Measurements from ENCODE around the gene KAT2B.
"Not testable (repeated sequence)": the region's sequence is repeated elsewhere in the genome, so short reads cannot be mapped to it uniquely, and the experiment has no call there.

The KAT2B gene

GRCh38 chr3:20042331-20042730 lies 2.1 kb downstream of the KAT2B start:
- TF ChIP-seq, protein P1, sequence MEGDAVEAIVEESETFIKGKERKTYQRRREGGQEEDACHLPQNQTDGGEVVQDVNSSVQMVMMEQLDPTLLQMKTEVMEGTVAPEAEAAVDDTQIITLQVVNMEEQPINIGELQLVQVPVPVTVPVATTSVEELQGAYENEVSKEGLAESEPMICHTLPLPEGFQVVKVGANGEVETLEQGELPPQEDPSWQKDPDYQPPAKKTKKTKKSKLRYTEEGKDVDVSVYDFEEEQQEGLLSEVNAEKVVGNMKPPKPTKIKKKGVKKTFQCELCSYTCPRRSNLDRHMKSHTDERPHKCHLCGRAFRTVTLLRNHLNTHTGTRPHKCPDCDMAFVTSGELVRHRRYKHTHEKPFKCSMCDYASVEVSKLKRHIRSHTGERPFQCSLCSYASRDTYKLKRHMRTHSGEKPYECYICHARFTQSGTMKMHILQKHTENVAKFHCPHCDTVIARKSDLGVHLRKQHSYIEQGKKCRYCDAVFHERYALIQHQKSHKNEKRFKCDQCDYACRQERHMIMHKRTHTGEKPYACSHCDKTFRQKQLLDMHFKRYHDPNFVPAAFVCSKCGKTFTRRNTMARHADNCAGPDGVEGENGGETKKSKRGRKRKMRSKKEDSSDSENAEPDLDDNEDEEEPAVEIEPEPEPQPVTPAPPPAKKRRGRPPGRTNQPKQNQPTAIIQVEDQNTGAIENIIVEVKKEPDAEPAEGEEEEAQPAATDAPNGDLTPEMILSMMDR (IDR thresholded peaks at IDR 0.05; ENCODE audit: insufficient read depth, low read depth, low read length, missing control alignments), result no peak
- no peak overlapping the region for H3K4me3 ChIP-seq (ENCODE audit: low read depth, low read length)
- no peak for DNase-seq (ENCODE audit: low read depth)

DNA sequence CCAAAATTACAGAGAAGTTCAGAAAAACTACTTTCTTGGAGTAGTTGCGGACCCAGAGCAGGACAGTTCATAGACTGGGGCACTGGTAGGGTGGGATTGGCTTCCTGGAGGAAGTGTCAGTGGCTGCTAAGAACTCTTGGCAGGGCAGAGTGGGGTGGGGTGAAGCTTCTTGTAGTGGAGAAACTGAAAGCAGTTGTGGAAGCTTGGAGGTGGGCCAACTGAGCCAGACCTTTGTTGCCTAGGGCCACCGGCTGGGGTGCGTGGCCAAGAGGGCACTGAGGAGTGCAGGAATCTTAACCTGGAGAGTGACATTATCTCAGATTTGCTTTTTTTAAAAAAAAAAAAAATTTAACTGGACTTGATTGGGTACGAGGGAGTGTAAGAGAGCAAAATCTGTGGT lies 3.1 kb downstream of the KAT2B start:
- TF ChIP-seq, protein P1 (IDR thresholded peaks at IDR 0.05; ENCODE audit: insufficient read depth, low read depth, low read length, missing control alignments), result no peak
- DNase-seq (ENCODE audit: low read depth), result peak; percentile 75
- peak overlapping the region; percentile 44 for H3K4me3 ChIP-seq (ENCODE audit: low read depth, low read length)

DNA sequence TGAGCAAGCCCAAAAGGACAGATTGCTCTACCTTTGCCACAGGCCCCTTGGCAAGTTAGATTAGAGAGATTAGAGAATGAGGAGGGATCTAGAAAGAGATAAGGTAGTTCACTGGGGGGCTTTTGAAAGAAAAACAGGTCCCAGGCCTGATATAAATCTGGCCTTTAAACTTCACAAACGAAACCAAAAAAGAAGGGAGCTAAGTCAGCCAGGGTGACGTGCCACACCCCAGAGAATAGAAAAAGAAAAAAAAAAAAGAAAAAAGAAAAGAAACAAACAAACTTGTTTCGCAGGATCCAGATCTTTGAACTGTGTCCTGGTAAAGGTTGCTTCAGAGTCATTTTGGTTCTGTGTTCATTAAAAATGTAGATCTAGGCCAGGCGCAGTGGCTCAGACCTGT lies 3.6 kb downstream of the KAT2B start:
- H3K4me3 ChIP-seq (ENCODE audit: low read depth, low read length), result peak overlapping the region; percentile 44
- DNase-seq (ENCODE audit: low read depth), result no peak
- TF ChIP-seq, protein P1 (IDR thresholded peaks at IDR 0.05; ENCODE audit: insufficient read depth, low read depth, low read length, missing control alignments), result no peak

DNA sequence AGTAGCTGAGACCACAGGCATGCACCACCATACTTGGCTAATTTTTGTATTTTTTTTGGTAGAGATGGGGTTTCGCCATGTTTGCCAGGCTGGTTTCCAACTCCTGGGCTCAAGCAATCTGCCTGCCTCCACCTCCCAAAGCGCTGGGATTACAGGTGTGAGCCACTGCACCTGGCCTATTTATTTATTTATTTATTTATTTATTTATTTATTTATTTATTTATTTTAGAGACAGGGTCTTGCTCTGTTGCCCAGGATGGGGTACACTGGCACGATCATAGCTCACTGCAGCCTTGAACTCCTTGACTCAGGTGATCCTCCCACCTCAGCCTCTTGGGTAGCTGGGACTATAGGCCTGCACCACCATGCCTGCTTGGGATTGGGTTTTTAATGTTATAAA lies 4.9 kb downstream of the KAT2B start:
- DNase-seq (ENCODE audit: low read depth); H3K4me3 ChIP-seq (ENCODE audit: low read depth, low read length): not testable (repeated sequence)

DNA sequence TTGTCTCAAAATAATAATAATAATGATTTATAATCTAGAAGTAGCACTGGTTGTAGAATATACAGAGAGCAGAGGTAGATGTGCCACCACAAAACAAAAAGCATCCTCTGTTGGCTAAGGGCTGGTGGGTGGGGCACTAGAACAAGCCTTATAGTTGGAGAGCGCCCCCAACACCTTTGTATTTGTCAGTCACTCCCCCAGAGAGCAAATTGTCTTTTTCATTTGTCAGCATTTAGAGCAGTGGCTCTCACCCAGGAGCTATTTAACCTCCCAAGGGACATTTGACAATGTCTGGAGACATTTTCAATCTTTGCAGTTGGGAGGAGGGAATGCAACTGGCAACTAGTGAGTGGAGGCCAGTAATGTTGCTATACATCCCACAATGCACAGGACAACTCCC lies 6.3 kb downstream of the KAT2B start:
- TF ChIP-seq, protein P1 (IDR thresholded peaks at IDR 0.05; ENCODE audit: insufficient read depth, low read depth, low read length, missing control alignments), result no peak
- DNase-seq (ENCODE audit: low read depth), result no peak
- no peak overlapping the region for H3K4me3 ChIP-seq (ENCODE audit: low read depth, low read length)

- H3K4me3 ChIP-seq (ENCODE audit: low read depth, low read length), result no peak overlapping the region
- TF ChIP-seq, protein P1 (IDR thresholded peaks at IDR 0.05; ENCODE audit: insufficient read depth, low read depth, low read length, missing control alignments), result no peak
Observed at GRCh38 chr3:20047341-20047779, 7.1 kb downstream of the KAT2B start.

DNA sequence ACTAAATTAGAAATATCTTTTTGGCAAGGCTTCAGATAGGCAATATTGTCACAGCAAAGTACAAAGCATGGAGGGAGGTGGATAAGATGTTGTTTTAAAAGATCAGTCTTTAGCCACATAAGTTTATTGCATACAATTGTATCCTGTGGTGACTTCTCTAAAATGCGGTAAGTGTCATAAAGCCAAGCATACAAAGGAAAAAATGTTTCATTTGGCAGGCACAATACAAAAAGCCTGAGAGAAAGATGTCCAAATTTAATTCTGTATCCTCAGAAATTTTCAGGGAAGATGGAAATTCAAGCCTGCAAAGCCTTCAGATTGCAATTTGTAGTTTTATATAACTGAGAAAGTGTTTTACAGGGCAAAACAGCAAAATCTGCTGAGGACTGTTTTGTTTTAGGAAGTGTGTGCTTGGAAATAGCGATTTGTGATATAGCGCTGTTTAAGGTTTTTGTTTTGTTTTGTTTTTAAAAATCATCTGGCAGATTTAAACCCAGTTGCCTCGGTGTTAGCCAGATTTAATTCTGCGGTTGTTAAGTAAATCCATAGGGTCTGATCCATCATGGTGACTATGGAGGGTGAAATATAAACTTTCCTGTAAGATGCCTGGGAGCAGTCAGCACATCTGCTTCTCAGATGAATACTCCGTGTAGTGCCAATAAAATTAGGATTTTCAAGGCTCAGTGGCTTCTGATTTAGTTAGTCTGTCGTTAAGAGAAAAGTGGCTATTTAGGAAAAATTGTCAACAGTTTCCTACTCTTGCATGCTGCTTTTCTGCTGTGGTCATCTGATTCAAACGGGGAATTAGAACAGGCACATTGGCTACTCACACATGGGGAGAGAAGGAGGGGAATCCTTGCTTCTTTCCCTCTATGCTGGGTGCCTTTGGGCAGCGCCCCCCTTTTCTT lies 8.0 kb downstream of the KAT2B start:
- peak overlapping the region; percentile 36 for H3K4me3 ChIP-seq (ENCODE audit: low read depth, low read length)
- TF ChIP-seq, protein P1 (IDR thresholded peaks at IDR 0.05; ENCODE audit: insufficient read depth, low read depth, low read length, missing control alignments), result no peak

More at GRCh38 chr3:20047341-20047779, 7.1 kb downstream of the KAT2B start:
- no peak for DNase-seq (ENCODE audit: low read depth)

More for the DNA sequence above, 8.0 kb downstream of the KAT2B start:
- DNase-seq (ENCODE audit: low read depth), result no peak
